ENCODE measurements around the gene TMEM50B. TPM values are rescaled to one million over a fixed set of nuclear protein-coding genes. Genes with fewer than 3 reads are reported as not detected.

TMEM50B gene
- total RNA-seq, 1 experiment from 2014 or later, result 39.7 TPM

GRCh38 chr21:33406493-33406892 is 73.3 kb downstream of the TMEM50B start:
- H3K9me3 ChIP-seq (replicated peaks), result no peaks in the 10 kb centered on the region
- DNase-seq (ENCODE audit: low read depth in 1 of 2, low spot score in 2 of 2), result no peak
- peaks cover 22% of the 10 kb centered on the region for H3K4me1 ChIP-seq (replicated peaks)
- no peaks in the 10 kb centered on the region for H3K27me3 ChIP-seq (replicated peaks)
- no peak overlapping the region for H3K4me3 ChIP-seq
- H3K27ac ChIP-seq, result no peak overlapping the region
- peaks cover 54% of the 10 kb centered on the region for H3K36me3 ChIP-seq

DNA sequence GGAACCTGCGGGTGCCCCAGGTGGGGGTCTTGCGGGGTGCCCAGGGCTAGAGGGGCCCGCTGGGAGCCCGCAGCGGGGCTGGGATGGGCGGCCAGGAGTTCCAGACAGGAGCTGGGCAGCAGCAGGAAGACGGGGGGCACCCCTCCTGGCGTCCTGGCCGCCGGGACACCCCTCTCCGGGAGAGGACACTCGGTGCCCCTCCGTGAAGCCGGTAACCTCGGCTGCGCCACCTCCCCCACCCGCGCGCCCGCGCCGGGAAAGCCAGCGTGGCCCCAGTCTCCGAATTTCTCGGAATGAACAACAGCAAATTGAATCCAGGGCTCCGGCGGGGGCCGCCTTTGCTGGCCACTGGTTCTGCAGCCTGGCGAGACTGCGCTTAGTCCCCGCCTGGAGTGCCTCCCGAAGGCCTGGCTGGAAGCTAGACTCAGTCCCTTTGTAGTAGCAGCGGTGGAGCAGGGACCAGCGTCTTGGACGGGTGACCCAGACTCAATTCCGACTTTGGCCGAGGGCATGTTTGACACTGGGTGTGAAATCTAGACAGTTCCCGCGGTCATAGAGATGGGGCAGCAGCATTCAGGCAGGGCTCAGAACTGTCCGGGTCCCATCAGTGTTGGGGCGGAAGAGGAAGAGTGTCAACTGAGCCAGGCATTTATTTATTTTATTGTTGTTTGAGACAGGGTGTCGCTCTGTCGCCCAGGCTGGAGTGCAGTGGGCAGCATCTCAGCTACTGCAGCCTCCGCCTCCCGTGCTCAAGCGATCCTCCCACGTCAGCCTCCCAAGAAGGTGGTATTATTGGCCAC is 75.8 kb downstream of the TMEM50B start:
- H3K27me3 ChIP-seq (replicated peaks), result no peaks in the 10 kb centered on the region
- H3K36me3 ChIP-seq, result peaks cover 44% of the 10 kb centered on the region
- H3K4me3 ChIP-seq, result peak overlapping the region; percentile 77
- H3K4me1 ChIP-seq (replicated peaks), result peaks cover 46% of the 10 kb centered on the region
- no peaks in the 10 kb centered on the region for H3K9me3 ChIP-seq (replicated peaks)
- DNase-seq (ENCODE audit: low read depth in 1 of 2, low spot score in 2 of 2), result peak; percentile 65 to 67
- H3K27ac ChIP-seq, result peak overlapping the region; percentile 62

DNA sequence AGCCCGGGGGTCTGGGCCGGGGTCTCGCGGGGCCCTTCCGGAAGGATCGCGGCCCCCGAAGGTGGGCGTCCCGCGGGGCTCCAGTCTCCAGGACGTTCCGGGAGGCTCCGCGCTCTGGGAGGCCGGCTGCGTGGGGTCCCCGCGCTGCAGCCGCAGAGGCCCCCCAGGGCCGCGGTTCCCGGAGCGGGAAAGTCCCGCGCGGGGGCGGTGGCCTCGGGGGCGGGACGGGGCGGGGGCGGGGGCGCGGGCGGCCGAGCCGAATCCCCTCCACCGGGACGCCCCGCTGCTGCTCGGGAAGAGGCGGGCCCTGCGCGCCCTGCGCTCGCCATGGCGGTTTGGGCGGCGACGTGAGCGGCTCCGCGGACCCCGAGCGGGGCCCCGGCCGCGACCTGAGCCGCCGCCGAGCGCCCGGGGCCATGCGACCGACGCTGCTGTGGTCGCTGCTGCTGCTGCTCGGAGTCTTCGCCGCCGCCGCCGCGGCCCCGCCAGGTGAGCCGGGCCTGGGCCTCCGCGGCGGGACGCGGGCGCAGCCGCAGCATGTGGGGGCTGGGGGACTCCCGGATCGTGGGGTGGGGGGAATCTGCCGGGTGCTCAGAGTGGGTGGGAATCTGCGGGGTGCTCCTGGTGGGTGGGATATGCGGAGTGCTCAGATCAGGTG is 76.5 kb downstream of the TMEM50B start, which contains the start of gene IFNGR2:
IFNGR2 (plus strand) TSS at position 286 of the 658 bp plus-strand sequence; CDS start at position 417, 131 bp downstream.
- H3K27me3 ChIP-seq (replicated peaks), result no peaks in the 10 kb centered on the region
- DNase-seq (ENCODE audit: low read depth in 1 of 2, low spot score in 2 of 2), result peak; percentile 15 to 54
- H3K36me3 ChIP-seq, result peaks cover 38% of the 10 kb centered on the region
- H3K9me3 ChIP-seq (replicated peaks), result no peaks in the 10 kb centered on the region
- H3K27ac ChIP-seq, result peak within 1 kb of the TSS; percentile 62
- peak within 1 kb of the TSS; percentile 77 for H3K4me3 ChIP-seq
- H3K4me1 ChIP-seq (replicated peaks), result peaks cover 47% of the 10 kb centered on the region

DNA sequence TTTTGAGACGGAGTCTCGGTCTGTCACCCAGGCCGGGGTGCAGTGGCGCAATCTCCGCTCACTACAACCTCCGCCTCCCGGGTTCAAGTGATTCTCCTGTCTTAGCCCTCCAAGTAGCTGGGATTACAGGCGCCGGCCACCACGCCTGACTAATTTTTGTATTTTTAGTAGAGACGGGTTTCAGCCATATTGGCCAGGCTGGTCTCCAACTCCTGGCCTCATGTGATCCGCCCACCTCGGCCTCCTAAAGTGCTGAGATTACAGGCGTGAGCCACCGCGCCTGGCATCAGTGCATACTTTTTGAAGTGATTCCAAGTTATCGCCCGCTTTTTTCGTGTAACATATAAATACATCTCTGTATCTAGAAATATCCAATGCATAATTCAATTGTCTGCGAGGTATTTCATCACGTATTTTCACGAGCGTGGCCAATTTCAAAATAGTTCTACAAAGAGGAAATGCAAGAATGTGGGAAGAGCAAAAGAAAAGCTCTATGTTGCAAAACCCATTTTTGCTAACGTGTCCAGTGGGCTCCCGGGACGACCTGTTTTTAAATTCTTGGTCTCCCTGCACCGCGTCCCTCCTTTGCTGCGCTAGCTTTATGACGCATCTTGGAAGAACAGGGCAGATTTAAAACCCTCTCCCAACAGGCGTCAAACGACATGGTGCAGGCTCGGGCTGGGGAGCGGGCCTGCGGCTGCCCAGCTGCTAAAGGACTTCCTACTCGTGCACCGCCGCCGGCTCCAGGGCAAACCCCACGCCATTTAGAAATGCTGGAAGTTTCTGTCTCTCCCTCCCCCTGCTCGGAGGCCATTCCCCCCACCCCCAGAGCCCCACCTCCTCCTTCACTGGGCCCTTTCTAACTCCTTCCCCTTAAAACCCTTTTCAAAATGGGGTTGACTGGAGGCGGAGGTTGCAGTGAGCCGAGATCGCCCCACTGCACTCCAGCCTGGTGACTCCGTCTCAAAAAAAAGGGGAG is 77.5 kb downstream of the TMEM50B start:
- H3K9me3 ChIP-seq (replicated peaks), result no peaks in the 10 kb centered on the region
- peak overlapping the region; percentile 77 for H3K4me3 ChIP-seq
- peaks cover 32% of the 10 kb centered on the region for H3K36me3 ChIP-seq
- peak in 1 of 2 experiments; percentile 19 for DNase-seq (ENCODE audit: low read depth in 1 of 2, low spot score in 2 of 2)
- H3K4me1 ChIP-seq (replicated peaks), result peaks cover 47% of the 10 kb centered on the region
- H3K27ac ChIP-seq, result no peak overlapping the region; the same call in 1 of the 2 replicates
- H3K27me3 ChIP-seq (replicated peaks), result no peaks in the 10 kb centered on the region

DNA sequence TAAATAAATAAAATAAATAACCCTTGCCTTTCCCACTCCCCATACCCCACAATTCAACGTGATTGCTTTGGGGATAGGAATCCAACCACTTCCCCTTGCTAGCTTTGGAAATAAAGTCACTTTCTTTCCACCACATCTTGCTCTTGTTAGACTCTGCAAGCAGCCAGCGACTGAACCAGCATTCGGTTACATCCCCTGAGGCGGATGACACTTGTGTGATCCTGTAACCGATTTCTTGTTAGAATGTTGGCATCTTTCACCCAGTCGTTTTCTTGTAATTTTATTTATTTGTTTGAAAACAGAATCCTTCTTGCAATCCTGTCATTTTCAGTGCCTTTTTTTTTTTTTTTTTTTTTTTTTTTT is 78.2 kb downstream of the TMEM50B start:
- Histone ChIP-seq H3K4me3 (no peak overlapping the region), H3K4me1 (replicated peaks) (peaks cover 50% of the 10 kb centered on the region), H3K9me3 (replicated peaks) (no peaks in the 10 kb centered on the region), H3K36me3 (peaks cover 26% of the 10 kb centered on the region), H3K27ac (no peak overlapping the region), H3K27me3 (replicated peaks) (no peaks in the 10 kb centered on the region)
- peak in 1 of 2 experiments; percentile 9 for DNase-seq (ENCODE audit: low read depth in 1 of 2, low spot score in 2 of 2)

Other genes starting within 250 kb of the TMEM50B start
- 51.4 and 77.5 TPM in 2 replicates for gene IL10RB, start 213.6 kb downstream of the TMEM50B start, total RNA-seq (2014; rRNA removed; shearing (Covaris generic))
- 9.7 and 16.2 TPM in 2 replicates for gene IFNAR1, start 155.0 kb downstream of the TMEM50B start, total RNA-seq (2014; rRNA removed; shearing (Covaris generic))
- gene IFNGR2, start 76.6 kb downstream of the TMEM50B start, total RNA-seq (2014; rRNA removed; shearing (Covaris generic)), result 68.4 and 92.0 TPM in 2 replicates
- gene DNAJC28, start 11.7 kb upstream of the TMEM50B start, total RNA-seq (2014; rRNA removed; shearing (Covaris generic)), result 1.6 TPM in 1 of 2 replicates, not detected in the other
- gene GART, start 62.1 kb upstream of the TMEM50B start, total RNA-seq (2014; rRNA removed; shearing (Covaris generic)), result 59.9 and 92.7 TPM in 2 replicates
- 65.1 and 115 TPM in 2 replicates for gene SON, start 63.1 kb upstream of the TMEM50B start, total RNA-seq (2014; rRNA removed; shearing (Covaris generic))
- gene DONSON, start 108.7 kb upstream of the TMEM50B start, total RNA-seq (2014; rRNA removed; shearing (Covaris generic)), result 46.9 and 63.8 TPM in 2 replicates
- gene CRYZL1, start 161.8 kb upstream of the TMEM50B start, total RNA-seq (2014; rRNA removed; shearing (Covaris generic)), result 15.3 and 16.5 TPM in 2 replicates
- gene ITSN1, start 162.5 kb upstream of the TMEM50B start, total RNA-seq (2014; rRNA removed; shearing (Covaris generic)), result 25.8 and 53.2 TPM in 2 replicates